WTC11 (cell line): ENCODE results near the gene MEGF11. TPM values are rescaled to one million over a fixed set of nuclear protein-coding genes. Genes with fewer than 3 reads are reported as not detected.

ENCODE experiments used
- ATAC-seq: fragments of 200-7000 bp; cut with Tn5 transposase; 2 replicates; pipeline ENCODE4 v1.10.0; 2021; ENCODE audit warnings: mild to moderate bottlenecking, moderate library complexity
- CTCF ChIA-PET: fragments of 300-600 bp; sonication (Branson Sonifier 250); formaldehyde crosslinking; loops from one replicate; lab custom pipeline; 2021; ENCODE audit warnings: antibody characterized with exemption; lab: Charles Lee
- POLR2A ChIA-PET: fragments of 350-600 bp; sonication (Branson Sonifier 250); formaldehyde crosslinking; loops from one replicate; lab custom pipeline; 2021; ENCODE audit warnings: antibody characterized with exemption; lab: Charles Lee
- DNase-seq: peaks from one replicate; pipeline ENCODE4 v3.0.0; 2021; ENCODE audit warnings: low spot score
- H3K27ac Mint-ChIP-seq: 2 replicates; pipeline ENCODE4 v1.8.0; 2021; ENCODE audit warnings: mixed read lengths
- H3K27me3 Mint-ChIP-seq: 2 replicates; pipeline ENCODE4 v1.8.0; 2021; ENCODE audit warnings: low read depth, mild to moderate bottlenecking, moderate library complexity, mixed read lengths
- H3K36me3 Mint-ChIP-seq: 2 replicates; pipeline ENCODE4 v1.8.0; 2021; ENCODE audit warnings: mixed read lengths
- H3K4me1 Mint-ChIP-seq: 2 replicates; pipeline ENCODE4 v1.8.0; 2022; ENCODE audit warnings: mixed read lengths
- H3K4me3 Mint-ChIP-seq: 2 replicates; pipeline ENCODE4 v1.8.0; 2021; ENCODE audit warnings: mild to moderate bottlenecking, moderate library complexity, mixed read lengths
- H3K9me3 Mint-ChIP-seq: 2 replicates; pipeline ENCODE4 v1.8.0; 2021; ENCODE audit warnings: mixed read lengths
- E2F5 ChIP-seq: sonication (generic); formaldehyde crosslinking; IDR thresholded peaks from 2 replicates; pipeline ENCODE4 v1.8.1; 2022; ENCODE audit warnings: mild to moderate bottlenecking, moderate library complexity, missing genetic modification reagents
- ELF4 ChIP-seq: sonication (generic); formaldehyde crosslinking; IDR thresholded peaks from 2 replicates; pipeline ENCODE4 v1.8.1; 2022; ENCODE audit warnings: low read depth, mild to moderate bottlenecking, moderate library complexity, missing genetic modification reagents
- HMGA2 ChIP-seq: fragments of 250-450 bp; sonication (Bioruptor Pico); IDR thresholded peaks from 2 replicates; pipeline ENCODE4 v1.4.0; 2021; ENCODE audit warnings: mild to moderate bottlenecking, moderate library complexity
- NR3C1 ChIP-seq: sonication (generic); formaldehyde crosslinking; conservative IDR thresholded peaks from 2 replicates; pipeline ENCODE4 v1.8.1; 2023; ENCODE audit warnings: low read depth, mild to moderate bottlenecking, missing genetic modification reagents
- OVOL2 ChIP-seq: fragments of 250-450 bp; sonication (Bioruptor Pico); IDR thresholded peaks from 2 replicates; pipeline ENCODE4 v1.9.0; 2021; ENCODE audit warnings: mild to moderate bottlenecking, borderline replicate concordance
- PRRX2 ChIP-seq: fragments of 250-450 bp; sonication (Bioruptor Pico); IDR thresholded peaks from 2 replicates; pipeline ENCODE4 v1.8.0; 2021; ENCODE audit warnings: mild to moderate bottlenecking
- SP1 ChIP-seq: sonication (generic); formaldehyde crosslinking; conservative IDR thresholded peaks from 2 replicates; pipeline ENCODE4 v1.8.1; 2022; ENCODE audit warnings: missing genetic modification reagents
- TEAD1 ChIP-seq: sonication (generic); formaldehyde crosslinking; IDR thresholded peaks from 2 replicates; pipeline ENCODE4 v1.8.0; 2022; ENCODE audit warnings: mild to moderate bottlenecking, missing genetic modification reagents
- USF2 ChIP-seq: sonication (generic); formaldehyde crosslinking; IDR thresholded peaks from 2 replicates; pipeline ENCODE4 v1.8.1; 2023; ENCODE audit warnings: mild to moderate bottlenecking, missing genetic modification reagents, moderate library complexity
- ZNF263 ChIP-seq: sonication (generic); formaldehyde crosslinking; IDR thresholded peaks from 2 replicates; pipeline ENCODE4 v1.8.1; 2022; ENCODE audit warnings: low read depth, mild to moderate bottlenecking, moderate library complexity, missing genetic modification reagents
- total RNA-seq: library from RNA; stranded (reverse); gene quantifications from 3 replicates; pipeline ENCODE4 v1.2.3, GENCODE V29; 2021
- TF ChIP-seq, protein P1 (sequence below): sonication (generic); formaldehyde crosslinking; IDR thresholded peaks from 2 replicates; pipeline ENCODE4 v1.8.0; 2022; ENCODE audit warnings: mild to moderate bottlenecking, missing genetic modification reagents
- TF ChIP-seq, protein P2 (sequence below): sonication (generic); formaldehyde crosslinking; IDR thresholded peaks from 2 replicates; pipeline ENCODE4 v1.8.0; 2022; ENCODE audit warnings: missing genetic modification reagents
- TF ChIP-seq, protein P3 (sequence below): sonication (generic); formaldehyde crosslinking; IDR thresholded peaks from 2 replicates; pipeline ENCODE4 v1.8.1; 2023; ENCODE audit warnings: mild to moderate bottlenecking, missing genetic modification reagents
- TF ChIP-seq, protein P4 (sequence below): sonication (generic); formaldehyde crosslinking; IDR thresholded peaks from 2 replicates; pipeline ENCODE4 v1.8.0; 2022; ENCODE audit warnings: mild to moderate bottlenecking, missing genetic modification reagents
- TF ChIP-seq, protein P5 (sequence below): sonication (generic); formaldehyde crosslinking; IDR thresholded peaks from 2 replicates; pipeline ENCODE4 v1.8.0; 2023; ENCODE audit warnings: missing genetic modification reagents, mild to moderate bottlenecking, borderline replicate concordance
- TF ChIP-seq, protein P6 (sequence below): sonication (generic); formaldehyde crosslinking; IDR thresholded peaks from 2 replicates; pipeline ENCODE4 v1.8.1; 2023; ENCODE audit warnings: mild to moderate bottlenecking, moderate library complexity, missing genetic modification reagents

Gene MEGF11
- total RNA-seq, 1 experiment from 2014 or later = 3.3 TPM

DNA sequence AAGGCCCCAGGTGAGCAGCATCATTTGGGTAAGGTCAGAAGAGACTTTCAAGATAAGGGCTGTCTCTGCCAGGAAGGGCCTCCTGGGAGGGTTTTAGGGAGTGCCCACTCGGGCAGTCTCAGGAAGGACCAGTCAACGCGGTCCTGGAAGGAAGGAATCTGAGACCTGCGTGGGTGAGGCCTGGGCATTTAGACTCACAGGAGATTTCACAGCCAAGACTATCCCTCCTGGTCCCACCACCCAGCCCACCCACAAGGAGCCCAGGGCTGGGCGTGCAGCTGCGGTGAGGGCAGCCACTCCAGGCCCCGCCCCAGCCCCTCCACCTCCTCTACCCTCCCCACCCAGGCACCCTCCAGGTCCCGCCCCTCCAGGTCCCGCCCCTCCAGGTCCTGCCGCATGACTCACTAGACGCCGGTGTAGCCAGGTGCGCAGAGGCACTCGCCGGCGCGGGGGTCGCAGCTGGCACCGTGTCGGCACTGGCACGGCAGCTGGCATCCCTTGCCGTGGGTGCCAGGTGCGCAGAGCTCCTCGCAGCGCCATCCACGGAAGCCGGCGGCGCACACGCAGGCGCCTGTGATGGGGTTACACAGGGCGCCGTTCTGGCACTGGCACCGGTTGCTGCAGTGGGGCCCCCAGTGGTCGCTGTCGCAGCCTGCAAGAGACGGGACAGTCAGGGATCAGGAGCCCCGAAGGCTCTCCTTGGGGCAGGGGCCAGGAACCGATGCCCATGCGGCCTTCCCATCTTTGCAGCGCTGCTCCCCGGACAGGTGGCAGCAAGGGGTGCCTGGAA is 271.5 kb downstream of the MEGF11 start:
- H3K36me3 Mint-ChIP-seq = no peaks in the 10 kb centered on the region
- ATAC-seq (peak; percentile 88), DNase-seq (peak; percentile 88)
- H3K9me3 Mint-ChIP-seq = no peaks in the 10 kb centered on the region
- peaks cover 40% of the 10 kb centered on the region for H3K4me1 Mint-ChIP-seq
- 0 out of 2 replicates have a peak, but pooled peaks have one; percentile 28 for TF ChIP-seq E2F5 (CRISPR knock-in tag)
- no peak for TF ChIP-seq HMGA2 (CRISPR knock-in tag)
- TF ChIP-seq ZNF263 (CRISPR knock-in tag) = no peak
- no peak for TF ChIP-seq OVOL2
- TF ChIP-seq, protein P1, sequence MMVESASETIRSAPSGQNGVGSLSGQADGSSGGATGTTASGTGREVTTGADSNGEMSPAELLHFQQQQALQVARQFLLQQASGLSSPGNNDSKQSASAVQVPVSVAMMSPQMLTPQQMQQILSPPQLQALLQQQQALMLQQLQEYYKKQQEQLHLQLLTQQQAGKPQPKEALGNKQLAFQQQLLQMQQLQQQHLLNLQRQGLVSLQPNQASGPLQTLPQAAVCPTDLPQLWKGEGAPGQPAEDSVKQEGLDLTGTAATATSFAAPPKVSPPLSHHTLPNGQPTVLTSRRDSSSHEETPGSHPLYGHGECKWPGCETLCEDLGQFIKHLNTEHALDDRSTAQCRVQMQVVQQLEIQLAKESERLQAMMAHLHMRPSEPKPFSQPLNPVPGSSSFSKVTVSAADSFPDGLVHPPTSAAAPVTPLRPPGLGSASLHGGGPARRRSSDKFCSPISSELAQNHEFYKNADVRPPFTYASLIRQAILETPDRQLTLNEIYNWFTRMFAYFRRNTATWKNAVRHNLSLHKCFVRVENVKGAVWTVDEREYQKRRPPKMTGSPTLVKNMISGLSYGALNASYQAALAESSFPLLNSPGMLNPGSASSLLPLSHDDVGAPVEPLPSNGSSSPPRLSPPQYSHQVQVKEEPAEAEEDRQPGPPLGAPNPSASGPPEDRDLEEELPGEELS = 0 out of 2 replicates have a peak, but pooled peaks have one; percentile 36
- TF ChIP-seq, protein P2, sequence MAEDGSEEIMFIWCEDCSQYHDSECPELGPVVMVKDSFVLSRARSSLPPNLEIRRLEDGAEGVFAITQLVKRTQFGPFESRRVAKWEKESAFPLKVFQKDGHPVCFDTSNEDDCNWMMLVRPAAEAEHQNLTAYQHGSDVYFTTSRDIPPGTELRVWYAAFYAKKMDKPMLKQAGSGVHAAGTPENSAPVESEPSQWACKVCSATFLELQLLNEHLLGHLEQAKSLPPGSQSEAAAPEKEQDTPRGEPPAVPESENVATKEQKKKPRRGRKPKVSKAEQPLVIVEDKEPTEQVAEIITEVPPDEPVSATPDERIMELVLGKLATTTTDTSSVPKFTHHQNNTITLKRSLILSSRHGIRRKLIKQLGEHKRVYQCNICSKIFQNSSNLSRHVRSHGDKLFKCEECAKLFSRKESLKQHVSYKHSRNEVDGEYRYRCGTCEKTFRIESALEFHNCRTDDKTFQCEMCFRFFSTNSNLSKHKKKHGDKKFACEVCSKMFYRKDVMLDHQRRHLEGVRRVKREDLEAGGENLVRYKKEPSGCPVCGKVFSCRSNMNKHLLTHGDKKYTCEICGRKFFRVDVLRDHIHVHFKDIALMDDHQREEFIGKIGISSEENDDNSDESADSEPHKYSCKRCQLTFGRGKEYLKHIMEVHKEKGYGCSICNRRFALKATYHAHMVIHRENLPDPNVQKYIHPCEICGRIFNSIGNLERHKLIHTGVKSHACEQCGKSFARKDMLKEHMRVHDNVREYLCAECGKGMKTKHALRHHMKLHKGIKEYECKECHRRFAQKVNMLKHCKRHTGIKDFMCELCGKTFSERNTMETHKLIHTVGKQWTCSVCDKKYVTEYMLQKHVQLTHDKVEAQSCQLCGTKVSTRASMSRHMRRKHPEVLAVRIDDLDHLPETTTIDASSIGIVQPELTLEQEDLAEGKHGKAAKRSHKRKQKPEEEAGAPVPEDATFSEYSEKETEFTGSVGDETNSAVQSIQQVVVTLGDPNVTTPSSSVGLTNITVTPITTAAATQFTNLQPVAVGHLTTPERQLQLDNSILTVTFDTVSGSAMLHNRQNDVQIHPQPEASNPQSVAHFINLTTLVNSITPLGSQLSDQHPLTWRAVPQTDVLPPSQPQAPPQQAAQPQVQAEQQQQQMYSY (CRISPR knock-in tag) = peak; percentile 54
- peak; percentile 53; the same call in 1 of the 2 replicates for TF ChIP-seq TEAD1 (CRISPR knock-in tag)
- TF ChIP-seq, protein P3, sequence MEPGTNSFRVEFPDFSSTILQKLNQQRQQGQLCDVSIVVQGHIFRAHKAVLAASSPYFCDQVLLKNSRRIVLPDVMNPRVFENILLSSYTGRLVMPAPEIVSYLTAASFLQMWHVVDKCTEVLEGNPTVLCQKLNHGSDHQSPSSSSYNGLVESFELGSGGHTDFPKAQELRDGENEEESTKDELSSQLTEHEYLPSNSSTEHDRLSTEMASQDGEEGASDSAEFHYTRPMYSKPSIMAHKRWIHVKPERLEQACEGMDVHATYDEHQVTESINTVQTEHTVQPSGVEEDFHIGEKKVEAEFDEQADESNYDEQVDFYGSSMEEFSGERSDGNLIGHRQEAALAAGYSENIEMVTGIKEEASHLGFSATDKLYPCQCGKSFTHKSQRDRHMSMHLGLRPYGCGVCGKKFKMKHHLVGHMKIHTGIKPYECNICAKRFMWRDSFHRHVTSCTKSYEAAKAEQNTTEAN (CRISPR knock-in tag) = no peak
- TF ChIP-seq ELF4 (CRISPR knock-in tag) = no peak
- TF ChIP-seq, protein P4, sequence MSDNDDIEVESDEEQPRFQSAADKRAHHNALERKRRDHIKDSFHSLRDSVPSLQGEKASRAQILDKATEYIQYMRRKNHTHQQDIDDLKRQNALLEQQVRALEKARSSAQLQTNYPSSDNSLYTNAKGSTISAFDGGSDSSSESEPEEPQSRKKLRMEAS = peak; percentile 76
- TF ChIP-seq SP1 (CRISPR knock-in tag) = peak; percentile 31; the same call in 1 of the 2 replicates
- no peak for TF ChIP-seq PRRX2 (CRISPR knock-in tag)
- TF ChIP-seq NR3C1 (CRISPR knock-in tag) = no peak
- peak; percentile 40 for TF ChIP-seq USF2 (CRISPR knock-in tag)
- TF ChIP-seq, protein P5, sequence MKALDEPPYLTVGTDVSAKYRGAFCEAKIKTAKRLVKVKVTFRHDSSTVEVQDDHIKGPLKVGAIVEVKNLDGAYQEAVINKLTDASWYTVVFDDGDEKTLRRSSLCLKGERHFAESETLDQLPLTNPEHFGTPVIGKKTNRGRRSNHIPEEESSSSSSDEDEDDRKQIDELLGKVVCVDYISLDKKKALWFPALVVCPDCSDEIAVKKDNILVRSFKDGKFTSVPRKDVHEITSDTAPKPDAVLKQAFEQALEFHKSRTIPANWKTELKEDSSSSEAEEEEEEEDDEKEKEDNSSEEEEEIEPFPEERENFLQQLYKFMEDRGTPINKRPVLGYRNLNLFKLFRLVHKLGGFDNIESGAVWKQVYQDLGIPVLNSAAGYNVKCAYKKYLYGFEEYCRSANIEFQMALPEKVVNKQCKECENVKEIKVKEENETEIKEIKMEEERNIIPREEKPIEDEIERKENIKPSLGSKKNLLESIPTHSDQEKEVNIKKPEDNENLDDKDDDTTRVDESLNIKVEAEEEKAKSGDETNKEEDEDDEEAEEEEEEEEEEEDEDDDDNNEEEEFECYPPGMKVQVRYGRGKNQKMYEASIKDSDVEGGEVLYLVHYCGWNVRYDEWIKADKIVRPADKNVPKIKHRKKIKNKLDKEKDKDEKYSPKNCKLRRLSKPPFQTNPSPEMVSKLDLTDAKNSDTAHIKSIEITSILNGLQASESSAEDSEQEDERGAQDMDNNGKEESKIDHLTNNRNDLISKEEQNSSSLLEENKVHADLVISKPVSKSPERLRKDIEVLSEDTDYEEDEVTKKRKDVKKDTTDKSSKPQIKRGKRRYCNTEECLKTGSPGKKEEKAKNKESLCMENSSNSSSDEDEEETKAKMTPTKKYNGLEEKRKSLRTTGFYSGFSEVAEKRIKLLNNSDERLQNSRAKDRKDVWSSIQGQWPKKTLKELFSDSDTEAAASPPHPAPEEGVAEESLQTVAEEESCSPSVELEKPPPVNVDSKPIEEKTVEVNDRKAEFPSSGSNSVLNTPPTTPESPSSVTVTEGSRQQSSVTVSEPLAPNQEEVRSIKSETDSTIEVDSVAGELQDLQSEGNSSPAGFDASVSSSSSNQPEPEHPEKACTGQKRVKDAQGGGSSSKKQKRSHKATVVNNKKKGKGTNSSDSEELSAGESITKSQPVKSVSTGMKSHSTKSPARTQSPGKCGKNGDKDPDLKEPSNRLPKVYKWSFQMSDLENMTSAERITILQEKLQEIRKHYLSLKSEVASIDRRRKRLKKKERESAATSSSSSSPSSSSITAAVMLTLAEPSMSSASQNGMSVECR = peak; percentile 60; the same call in 1 of the 2 replicates
- TF ChIP-seq, protein P6, sequence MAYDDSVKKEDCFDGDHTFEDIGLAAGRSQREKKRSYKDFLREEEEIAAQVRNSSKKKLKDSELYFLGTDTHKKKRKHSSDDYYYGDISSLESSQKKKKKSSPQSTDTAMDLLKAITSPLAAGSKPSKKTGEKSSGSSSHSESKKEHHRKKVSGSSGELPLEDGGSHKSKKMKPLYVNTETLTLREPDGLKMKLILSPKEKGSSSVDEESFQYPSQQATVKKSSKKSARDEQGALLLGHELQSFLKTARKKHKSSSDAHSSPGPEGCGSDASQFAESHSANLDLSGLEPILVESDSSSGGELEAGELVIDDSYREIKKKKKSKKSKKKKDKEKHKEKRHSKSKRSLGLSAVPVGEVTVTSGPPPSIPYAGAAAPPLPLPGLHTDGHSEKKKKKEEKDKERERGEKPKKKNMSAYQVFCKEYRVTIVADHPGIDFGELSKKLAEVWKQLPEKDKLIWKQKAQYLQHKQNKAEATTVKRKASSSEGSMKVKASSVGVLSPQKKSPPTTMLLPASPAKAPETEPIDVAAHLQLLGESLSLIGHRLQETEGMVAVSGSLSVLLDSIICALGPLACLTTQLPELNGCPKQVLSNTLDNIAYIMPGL = peak; percentile 92
- 0 out of 2 replicates have a peak, but pooled peaks cover 2% of the 10 kb centered on the region for H3K27me3 Mint-ChIP-seq
- H3K4me3 Mint-ChIP-seq = peak overlapping the region; percentile 64
- CTCF ChIA-PET = interaction anchor here (0.6 to 2.7 kb wide), 16 partner anchors 10 to 288 kb away, joined by 3 to 9 read pairs (median 4); partner anchors contain the start of gene RAB11A
- POLR2A ChIA-PET = interaction anchor here (0.6 to 1.1 kb wide), 3 partner anchors 36 to 125 kb away, joined by 3 to 4 read pairs (median 3); no protein-coding TSS in a partner anchor
- no peak overlapping the region for H3K27ac Mint-ChIP-seq
